ENCODE data around the gene RCE1. TPM values are rescaled to one million over a fixed set of nuclear protein-coding genes. Genes with fewer than 3 reads are reported as not detected.

RCE1 gene
- total RNA-seq, 2 donors from 2014 or later, result 27.2 to 29.6 TPM

GRCh38 chr11:66882561-66883015 lies 39.3 kb downstream of the RCE1 start:
- no peaks in the 10 kb centered on the region for H3K9me3 Mint-ChIP-seq
- no peaks in the 10 kb centered on the region for H3K27me3 Mint-ChIP-seq (ENCODE audit: low read depth)
- H3K27ac Mint-ChIP-seq, result no peak overlapping the region
- H3K4me3 Mint-ChIP-seq, result no peak overlapping the region
- H3K36me3 Mint-ChIP-seq (ENCODE audit: insufficient read depth in 2 of 2), result no peaks in the 10 kb centered on the region
- peaks cover 11% of the 10 kb centered on the region for H3K4me1 Mint-ChIP-seq (ENCODE audit: low read depth)
- DNase-seq (no peak), ATAC-seq (replicated peaks in 1 of 2) (no peak)

- Mint-ChIP-seq H3K36me3 (ENCODE audit: insufficient read depth in 2 of 2) (no peaks in the 10 kb centered on the region), H3K4me3 (no peak overlapping the region), H3K27ac (no peak overlapping the region), H3K27me3 (ENCODE audit: low read depth) (no peaks in the 10 kb centered on the region), H3K9me3 (no peaks in the 10 kb centered on the region), H3K4me1 (ENCODE audit: low read depth) (peaks cover 11% of the 10 kb centered on the region)
- DNase-seq (peak; percentile 74 to 76), ATAC-seq (replicated peaks in 1 of 2) (peak; percentile 78 to 80)
These were observed 40.0 kb downstream of the RCE1 start for GRCh38 chr11:66883016-66883965.

- DNase-seq (no peak), ATAC-seq (replicated peaks in 1 of 2) (no peak)
- Mint-ChIP-seq H3K4me3 (no peak overlapping the region), H3K27ac (no peak overlapping the region), H3K4me1 (ENCODE audit: low read depth) (peaks cover 11% of the 10 kb centered on the region), H3K36me3 (ENCODE audit: insufficient read depth in 2 of 2) (no peaks in the 10 kb centered on the region), H3K27me3 (ENCODE audit: low read depth) (no peaks in the 10 kb centered on the region), H3K9me3 (no peaks in the 10 kb centered on the region)
These were observed 41.2 kb downstream of the RCE1 start for GRCh38 chr11:66884443-66884842.

GRCh38 chr11:66885469-66885868 lies 42.2 kb downstream of the RCE1 start:
- DNase-seq, result no peak
- H3K4me1 Mint-ChIP-seq (ENCODE audit: low read depth), result peaks cover 5% of the 10 kb centered on the region

GRCh38 chr11:66885950-66886440 lies 42.8 kb downstream of the RCE1 start:
- Mint-ChIP-seq H3K4me1 (ENCODE audit: low read depth) (no peaks in the 10 kb centered on the region), H3K27ac (no peak overlapping the region), H3K27me3 (ENCODE audit: low read depth) (no peaks in the 10 kb centered on the region), H3K36me3 (ENCODE audit: insufficient read depth in 2 of 2) (no peaks in the 10 kb centered on the region), H3K9me3 (no peaks in the 10 kb centered on the region), H3K4me3 (no peak overlapping the region)
- DNase-seq, result no peak
- no peak for ATAC-seq (replicated peaks in 1 of 2)

More at GRCh38 chr11:66885469-66885868, 42.2 kb downstream of the RCE1 start:
- H3K4me3 Mint-ChIP-seq, result no peak overlapping the region
- no peaks in the 10 kb centered on the region for H3K9me3 Mint-ChIP-seq
- no peaks in the 10 kb centered on the region for H3K36me3 Mint-ChIP-seq (ENCODE audit: insufficient read depth in 2 of 2)
- no peaks in the 10 kb centered on the region for H3K27me3 Mint-ChIP-seq (ENCODE audit: low read depth)
- H3K27ac Mint-ChIP-seq, result no peak overlapping the region
- no peak for ATAC-seq (replicated peaks in 1 of 2)

GRCh38 chr11:66886671-66887221 lies 43.5 kb downstream of the RCE1 start:
- H3K27me3 Mint-ChIP-seq (ENCODE audit: low read depth), result no peaks in the 10 kb centered on the region
- H3K36me3 Mint-ChIP-seq (ENCODE audit: insufficient read depth in 2 of 2), result no peaks in the 10 kb centered on the region
- ATAC-seq (replicated peaks in 1 of 2) (no peak), DNase-seq (no peak)
- H3K27ac Mint-ChIP-seq, result no peak overlapping the region
- no peak overlapping the region for H3K4me3 Mint-ChIP-seq
- H3K9me3 Mint-ChIP-seq, result no peaks in the 10 kb centered on the region
- peaks cover 5% of the 10 kb centered on the region for H3K4me1 Mint-ChIP-seq (ENCODE audit: low read depth)

GRCh38 chr11:66887526-66887925 lies 44.3 kb downstream of the RCE1 start:
- Mint-ChIP-seq H3K4me1 (ENCODE audit: low read depth) (peaks cover 12% of the 10 kb centered on the region), H3K9me3 (peaks cover 0 to 2% of the 10 kb centered on the region in 2 donors), H3K27ac (no peak overlapping the region), H3K4me3 (no peak overlapping the region), H3K36me3 (ENCODE audit: insufficient read depth in 2 of 2) (peaks cover 0 to 2% of the 10 kb centered on the region in 2 donors), H3K27me3 (ENCODE audit: low read depth) (no peaks in the 10 kb centered on the region)
- no peak for ATAC-seq (replicated peaks in 1 of 2)
- DNase-seq, result no peak

- Mint-ChIP-seq H3K4me1 (ENCODE audit: low read depth) (peaks cover 20% of the 10 kb centered on the region), H3K27me3 (ENCODE audit: low read depth) (no peaks in the 10 kb centered on the region), H3K9me3 (peaks cover 0 to 2% of the 10 kb centered on the region in 2 donors), H3K4me3 (no peak overlapping the region), H3K27ac (no peak overlapping the region), H3K36me3 (ENCODE audit: insufficient read depth in 2 of 2) (peaks cover 0 to 2% of the 10 kb centered on the region in 2 donors)
- no peak for DNase-seq
- no peak for ATAC-seq (replicated peaks in 1 of 2)
These were observed 45.0 kb downstream of the RCE1 start for GRCh38 chr11:66888282-66888681.

GRCh38 chr11:66889960-66890359 lies 46.7 kb downstream of the RCE1 start:
- peaks cover 20% of the 10 kb centered on the region for H3K4me1 Mint-ChIP-seq (ENCODE audit: low read depth)
- no peak overlapping the region for H3K27ac Mint-ChIP-seq
- DNase-seq (no peak), ATAC-seq (replicated peaks in 1 of 2) (no peak)
- peaks cover 7% of the 10 kb centered on the region for H3K27me3 Mint-ChIP-seq (ENCODE audit: low read depth)
- H3K9me3 Mint-ChIP-seq, result peaks cover 0 to 2% of the 10 kb centered on the region in 2 donors
- H3K36me3 Mint-ChIP-seq (ENCODE audit: insufficient read depth in 2 of 2), result peaks cover 0 to 2% of the 10 kb centered on the region in 2 donors
- no peak overlapping the region for H3K4me3 Mint-ChIP-seq

GRCh38 chr11:66891851-66892660 lies 48.8 kb downstream of the RCE1 start:
- Mint-ChIP-seq H3K27me3 (ENCODE audit: low read depth) (peaks cover 7% of the 10 kb centered on the region), H3K4me1 (ENCODE audit: low read depth) (peaks cover 20% of the 10 kb centered on the region), H3K4me3 (peak overlapping the region; percentile 1 to 31), H3K36me3 (ENCODE audit: insufficient read depth in 2 of 2) (peaks cover 0 to 2% of the 10 kb centered on the region in 2 donors), H3K27ac (no peak overlapping the region), H3K9me3 (peaks cover 0 to 2% of the 10 kb centered on the region in 2 donors)
- peak; percentile 100 for ATAC-seq (replicated peaks in 1 of 2)
- DNase-seq, result peak; percentile 79 to 83

GRCh38 chr11:66892911-66893310 lies 49.7 kb downstream of the RCE1 start:
- no peak overlapping the region for H3K27ac Mint-ChIP-seq
- no peak for DNase-seq
- no peak overlapping the region for H3K4me3 Mint-ChIP-seq
- peaks cover 0 to 2% of the 10 kb centered on the region in 2 donors for H3K9me3 Mint-ChIP-seq
- peaks cover 0 to 2% of the 10 kb centered on the region in 2 donors for H3K36me3 Mint-ChIP-seq (ENCODE audit: insufficient read depth in 2 of 2)
- peaks cover 20% of the 10 kb centered on the region for H3K4me1 Mint-ChIP-seq (ENCODE audit: low read depth)
- H3K27me3 Mint-ChIP-seq (ENCODE audit: low read depth), result peaks cover 7% of the 10 kb centered on the region
- no peak for ATAC-seq (replicated peaks in 1 of 2)

GRCh38 chr11:66894141-66894540 lies 50.9 kb downstream of the RCE1 start:
- Mint-ChIP-seq H3K36me3 (ENCODE audit: insufficient read depth in 2 of 2) (peaks cover 0 to 2% of the 10 kb centered on the region in 2 donors), H3K27ac (no peak overlapping the region), H3K4me3 (no peak overlapping the region), H3K4me1 (ENCODE audit: low read depth) (peaks cover 20% of the 10 kb centered on the region), H3K27me3 (ENCODE audit: low read depth) (peaks cover 7% of the 10 kb centered on the region), H3K9me3 (peaks cover 0 to 2% of the 10 kb centered on the region in 2 donors)
- DNase-seq (no peak), ATAC-seq (replicated peaks in 1 of 2) (no peak)

Data from activated T-cell treated with anti-CD3 and anti-CD28 coated beads, Interleukin-2, amount 50 U/mL, for 72 hours (primary cell).